GM23338 (cell line): ENCODE results near the gene PRRG3. TPM values are rescaled to one million over a fixed set of nuclear protein-coding genes. Genes with fewer than 3 reads are reported as not detected.

Source experiments
- ATAC-seq: fragments of 200-7000 bp; cut with Tn5 transposase; 3 replicates; pipeline ENCODE4 v1.9.1; 2020
- DNase-seq: peaks from one replicate; pipeline ENCODE4 v3.0.0-alpha.2; 2015; ENCODE audit warnings: low spot score
- H2AFZ ChIP-seq: fragments of 200-600 bp; sonication (generic); 2 replicates; pipeline ENCODE4 v1.8.0; 2016; ENCODE audit warnings: antibody characterized with exemption, mild to moderate bottlenecking, moderate library complexity
- H3F3A ChIP-seq: fragments of 200-600 bp; sonication (generic); replicated peaks from 2 replicates; pipeline ENCODE4 v1.8.0; 2017; ENCODE audit warnings: antibody characterized with exemption, mixed run types, low read depth
- H3K27ac ChIP-seq: fragments of 200-600 bp; sonication (generic); 2 replicates; pipeline ENCODE4 v1.6.1; 2016; ENCODE audit warnings: low read depth
- H3K27me3 ChIP-seq: fragments of 200-600 bp; sonication (generic); 2 replicates; pipeline ENCODE4 v1.8.0; 2016; ENCODE audit warnings: mild to moderate bottlenecking, mixed run types, moderate library complexity; ENCODE audit not compliant: insufficient read depth
- H3K36me3 ChIP-seq: fragments of 200-600 bp; sonication (generic); 2 replicates; pipeline ENCODE4 v1.8.0; 2016; ENCODE audit warnings: mild to moderate bottlenecking; ENCODE audit not compliant: insufficient read depth
- H3K4me1 ChIP-seq: fragments of 200-600 bp; sonication (generic); 2 replicates; pipeline ENCODE4 v1.8.0; 2016; ENCODE audit warnings: mild to moderate bottlenecking, moderate library complexity; ENCODE audit not compliant: insufficient read depth
- H3K4me2 ChIP-seq: fragments of 200-600 bp; sonication (generic); 2 replicates; pipeline ENCODE4 v1.7.1; 2017; ENCODE audit warnings: mixed run types
- H3K4me3 ChIP-seq: fragments of 200-600 bp; sonication (generic); 2 replicates; pipeline ENCODE4 v1.6.1; 2016; ENCODE audit warnings: mixed run types
- H3K79me2 ChIP-seq: fragments of 200-600 bp; sonication (generic); replicated peaks from 2 replicates; pipeline ENCODE4 v1.8.0; 2017; ENCODE audit warnings: mild to moderate bottlenecking; ENCODE audit not compliant: insufficient read depth
- H3K9me2 ChIP-seq: fragments of 200-600 bp; sonication (generic); 2 replicates; pipeline ENCODE4 v1.8.0; 2017; ENCODE audit not compliant: insufficient read depth
- H4K20me1 ChIP-seq: fragments of 200-600 bp; sonication (generic); replicated peaks from 2 replicates; pipeline ENCODE4 v1.8.0; 2017; ENCODE audit warnings: mild to moderate bottlenecking; ENCODE audit not compliant: insufficient read depth
- H3K27ac Mint-ChIP-seq: 2 replicates; pipeline ENCODE4 v1.8.0; 2020; ENCODE audit warnings: inconsistent platforms, mild to moderate bottlenecking, moderate library complexity, mixed read lengths
- H3K27me3 Mint-ChIP-seq: 3 replicates; pipeline ENCODE4 v1.8.0; 2022; ENCODE audit warnings: low read depth, mild to moderate bottlenecking, moderate library complexity, mixed read lengths, inconsistent platforms; ENCODE audit not compliant: insufficient read depth, poor library complexity
- H3K36me3 Mint-ChIP-seq: 3 replicates; pipeline ENCODE4 v1.8.0; 2021; ENCODE audit warnings: low read depth, mild to moderate bottlenecking, inconsistent platforms, moderate library complexity, mixed read lengths
- H3K4me1 Mint-ChIP-seq: 3 replicates; pipeline ENCODE4 v1.8.0; 2020; ENCODE audit warnings: mild to moderate bottlenecking, inconsistent platforms, mixed read lengths
- H3K4me3 Mint-ChIP-seq: 3 replicates; pipeline ENCODE4 v1.8.0; 2021; ENCODE audit warnings: moderate library complexity, mild to moderate bottlenecking, inconsistent platforms, mixed read lengths
- H3K9me3 Mint-ChIP-seq: 3 replicates; pipeline ENCODE4 v1.8.0; 2020; ENCODE audit warnings: moderate library complexity, mild to moderate bottlenecking, inconsistent platforms, mixed read lengths
- CREB1 ChIP-seq: fragments of 250-450 bp; sonication (Bioruptor Pico); IDR thresholded peaks from 2 replicates; pipeline ENCODE4 v1.5.0; 2020; ENCODE audit warnings: low read depth, mild to moderate bottlenecking, moderate library complexity
- ETS1 ChIP-seq: IDR thresholded peaks from 2 replicates; pipeline ENCODE4 v1.6.1; 2016; ENCODE audit warnings: antibody characterized with exemption
- EZH2phosphoT487 ChIP-seq: fragments of 200-600 bp; sonication (generic); IDR thresholded peaks from one replicate; pipeline ENCODE4 v1.8.1; 2018; ENCODE audit warnings: antibody characterized with exemption; ENCODE audit not compliant: unreplicated experiment
- JUNB ChIP-seq: IDR thresholded peaks from one replicate; pipeline ENCODE4 v1.6.1; 2016; ENCODE audit warnings: antibody characterized with exemption; ENCODE audit not compliant: unreplicated experiment
- NANOG ChIP-seq: IDR thresholded peaks from 2 replicates; pipeline ENCODE4 v1.6.1; 2016; ENCODE audit warnings: antibody characterized with exemption, borderline replicate concordance
- POLR2AphosphoS5 ChIP-seq: IDR thresholded peaks from 2 replicates; pipeline ENCODE4 v1.6.1; 2016; ENCODE audit warnings: antibody characterized with exemption, low read depth
- REST ChIP-seq: IDR thresholded peaks from one replicate; pipeline ENCODE4 v1.6.1; 2018; ENCODE audit warnings: antibody characterized with exemption; ENCODE audit not compliant: unreplicated experiment
- STAT1 ChIP-seq: IDR thresholded peaks from one replicate; pipeline ENCODE4 v1.6.1; 2016; ENCODE audit warnings: antibody characterized with exemption; ENCODE audit not compliant: unreplicated experiment
- ZNF114 ChIP-seq: fragments of 250-450 bp; sonication (Bioruptor Pico); IDR thresholded peaks from 2 replicates; pipeline ENCODE4 v1.5.0; 2020; ENCODE audit warnings: mild to moderate bottlenecking, moderate library complexity
- ZNF331 ChIP-seq: fragments of 250-450 bp; sonication (Bioruptor Pico); IDR thresholded peaks from 2 replicates; pipeline ENCODE4 v1.5.0; 2020; ENCODE audit warnings: low read depth, mild to moderate bottlenecking, moderate library complexity
- ZNF462 ChIP-seq: fragments of 250-450 bp; sonication (Bioruptor Pico); IDR thresholded peaks from 2 replicates; pipeline ENCODE4 v1.5.0; 2020; ENCODE audit warnings: mild to moderate bottlenecking, moderate library complexity
- polyA plus RNA-seq: library from polyadenylated mRNA; unstranded; fragments of >200 nt; fragmentation: Nextera tagmentation; extraction: Ambion mirVana; gene quantifications from 2 replicates; pipeline ENCODE4 v1.2.1, GENCODE V29; 2016
- total RNA-seq: library from RNA; depleted of rRNA; stranded (reverse); fragments of >200 nt; shearing (Covaris generic); gene quantifications from 2 replicates; pipeline ENCODE4 v1.2.3, GENCODE V29; 2014

PRRG3 gene
- total and polyA plus RNA-seq, 2 experiments from 2014 or later = 5.0 to 10.6 TPM

GRCh38 chrX:151700581-151700980 lies 5.3 kb downstream of the PRRG3 start:
- H3K27ac ChIP-seq = no peak overlapping the region
- no peaks in the 10 kb centered on the region for H3K9me2 ChIP-seq
- no peak overlapping the region for H2AFZ ChIP-seq
- H3K27ac Mint-ChIP-seq = no peak overlapping the region
- no peak for DNase-seq
- no peaks in the 10 kb centered on the region for H3K36me3 ChIP-seq
- no peaks in the 10 kb centered on the region for H4K20me1 ChIP-seq
- no peak overlapping the region for H3K4me3 Mint-ChIP-seq
- H3F3A ChIP-seq = no peaks in the 10 kb centered on the region
- H3K4me1 Mint-ChIP-seq = peaks cover 6% of the 10 kb centered on the region; the same call in 2 of the 3 replicates
- H3K9me3 Mint-ChIP-seq = no peaks in the 10 kb centered on the region
- peaks cover 5% of the 10 kb centered on the region for H3K27me3 Mint-ChIP-seq
- TF ChIP-seq STAT1 (no peak), NANOG (no peak), ZNF331 (no peak), REST (no peak), ZNF114 (no peak), ZNF462 (no peak), CREB1 (CRISPR knock-in tag) (no peak), JUNB (no peak), POLR2AphosphoS5 (no peak), EZH2phosphoT487 (no peak), ETS1 (no peak)
- no peak overlapping the region for H3K4me3 ChIP-seq
- H3K79me2 ChIP-seq = no peaks in the 10 kb centered on the region
- no peak for ATAC-seq
- H3K27me3 ChIP-seq = no peaks in the 10 kb centered on the region
- peaks cover 5% of the 10 kb centered on the region; the same call in 1 of the 2 replicates for H3K4me1 ChIP-seq
- H3K4me2 ChIP-seq = no peak overlapping the region
- no peaks in the 10 kb centered on the region for H3K36me3 Mint-ChIP-seq
